Activated CD8-positive, alpha-beta memory T cell treated with anti-CD3 and anti-CD28 coated beads, Interleukin-2, amount 10 ng/mL, durations not matched to agents 7 days and 5 days (primary cell): ENCODE measurements around the gene KIF3A. TPM values are rescaled to one million over a fixed set of nuclear protein-coding genes. Genes with fewer than 3 reads are reported as not detected.

Experiments
- ATAC-seq: fragments of 150-1000 bp; cut with Tn5 transposase; one replicate; pipeline ENCODE4 v1.10.0; 2021; ENCODE audit warnings: moderate library complexity
- CTCF ChIA-PET: fragments of 350-600 bp; sonication (Branson Sonifier 250); formaldehyde crosslinking; loops from one replicate; lab custom pipeline; 2021; ENCODE audit warnings: antibody characterized with exemption; lab: Charles Lee
- DNase-seq: peaks from one replicate; pipeline ENCODE4 v3.0.0-alpha.2; 2020
- H3K27ac Mint-ChIP-seq: one replicate; pipeline ENCODE4 v1.8.0; 2021; ENCODE audit warnings: mild to moderate bottlenecking, mixed read lengths
- H3K27me3 Mint-ChIP-seq: one replicate; pipeline ENCODE4 v1.8.0; 2021; ENCODE audit warnings: mixed read lengths
- H3K36me3 Mint-ChIP-seq: one replicate; pipeline ENCODE4 v1.8.0; 2021; ENCODE audit warnings: mild to moderate bottlenecking, mixed read lengths
- H3K4me1 Mint-ChIP-seq: one replicate; pipeline ENCODE4 v1.8.0; 2021; ENCODE audit warnings: mixed read lengths
- H3K4me3 Mint-ChIP-seq: one replicate; pipeline ENCODE4 v1.8.0; 2021; ENCODE audit warnings: mild to moderate bottlenecking, moderate library complexity, mixed read lengths
- H3K9me3 Mint-ChIP-seq: one replicate; pipeline ENCODE4 v1.8.0; 2022; ENCODE audit warnings: low read depth, mixed read lengths
- total RNA-seq, 2 experiments: library from RNA; stranded (reverse); gene quantifications; one replicate each; pipeline ENCODE4 v1.2.3, GENCODE V29; 2021

Gene KIF3A
- total RNA-seq, 2 experiments from 2014 or later = 18.2 to 38.8 TPM

DNA sequence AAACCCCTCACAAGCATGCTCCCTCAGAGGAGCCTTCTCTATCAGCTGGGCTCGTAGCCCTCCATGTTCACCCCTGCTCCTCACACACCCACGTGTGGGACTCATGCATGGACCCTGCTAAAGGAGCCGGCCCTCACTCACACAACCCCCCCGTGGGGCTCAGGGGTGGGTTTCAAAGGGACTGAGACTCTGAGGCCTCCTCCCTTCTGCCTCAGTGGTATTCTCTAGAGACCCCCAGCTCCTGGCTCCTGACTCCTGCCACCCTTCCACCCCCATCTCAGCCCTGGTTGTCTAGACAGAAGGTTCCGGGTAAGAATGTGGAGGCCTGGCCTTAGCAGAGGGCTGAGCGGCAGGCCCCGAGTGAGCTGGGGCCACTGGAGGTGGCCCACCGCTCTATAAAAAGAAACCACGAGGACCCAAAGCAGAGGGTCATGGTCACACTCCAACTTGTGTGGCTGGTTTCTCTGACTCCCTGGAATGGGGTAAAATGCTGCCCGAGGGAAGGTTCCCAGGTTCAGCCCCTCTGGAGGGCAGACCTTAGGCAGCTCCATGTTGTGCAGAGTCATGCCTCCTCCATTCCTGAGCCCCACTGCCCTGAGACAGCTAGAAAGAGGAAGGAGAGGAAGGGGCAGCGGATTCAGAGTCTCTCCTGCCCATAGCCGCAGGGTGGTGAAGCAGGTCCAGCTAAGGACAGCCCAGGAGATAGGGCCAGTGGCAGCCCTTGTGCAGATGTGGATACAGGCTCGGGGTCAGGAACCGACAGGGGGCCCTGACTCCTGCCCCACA is 28.9 kb upstream of the KIF3A start:
- Mint-ChIP-seq H3K36me3 (peaks cover 6% of the 10 kb centered on the region), H3K27ac (no peak overlapping the region), H3K4me3 (no peak overlapping the region), H3K9me3 (no peaks in the 10 kb centered on the region), H3K27me3 (no peaks in the 10 kb centered on the region), H3K4me1 (no peaks in the 10 kb centered on the region)
- CTCF ChIA-PET = interaction anchor here (1.1 to 1.5 kb wide), 2 partner anchors 26 to 54 kb away, joined by 3 to 5 read pairs; no protein-coding TSS in a partner anchor
- ATAC-seq (no peak), DNase-seq (no peak)

GRCh38 chr5:132765311-132766019 is 28.1 kb upstream of the KIF3A start:
- CTCF ChIA-PET = interaction anchor here (0.9 to 1.5 kb wide), 5 partner anchors 11 to 55 kb away, joined by 3 to 5 read pairs (median 3); partner anchors contain the start of gene CCNI2
- Mint-ChIP-seq H3K9me3 (no peaks in the 10 kb centered on the region), H3K27ac (no peak overlapping the region), H3K4me3 (no peak overlapping the region), H3K27me3 (no peaks in the 10 kb centered on the region), H3K36me3 (peaks cover 7% of the 10 kb centered on the region), H3K4me1 (no peaks in the 10 kb centered on the region)
- no peak for DNase-seq
- ATAC-seq = no peak

DNA sequence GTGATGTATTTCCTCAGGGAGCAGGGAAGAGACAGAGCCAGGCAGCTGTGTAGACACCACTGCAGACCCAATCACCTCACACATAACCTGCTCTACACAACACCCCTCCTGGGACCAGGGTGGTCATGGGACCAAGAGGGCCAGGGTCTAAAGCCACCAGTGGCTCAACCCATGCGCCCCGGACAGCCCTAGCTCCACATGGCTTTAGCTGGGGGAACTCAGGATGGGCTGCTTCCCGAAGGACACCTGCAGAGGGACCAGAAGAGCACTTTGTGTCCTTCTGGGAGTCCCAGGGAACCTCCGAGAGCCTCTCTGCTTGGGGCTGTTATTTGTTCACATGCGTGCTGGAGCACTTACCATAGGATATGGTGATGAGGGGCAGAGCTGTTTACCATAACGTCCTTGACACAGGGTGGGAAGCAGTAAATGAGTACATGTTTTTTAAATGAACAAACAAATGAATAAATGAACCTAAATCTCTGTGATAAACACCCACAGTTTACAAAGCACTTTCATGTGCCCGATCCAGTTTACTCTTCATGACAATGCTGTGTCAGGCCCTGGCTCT is 27.4 kb upstream of the KIF3A start:
- Mint-ChIP-seq H3K27ac (no peak overlapping the region), H3K9me3 (no peaks in the 10 kb centered on the region), H3K4me3 (no peak overlapping the region), H3K27me3 (no peaks in the 10 kb centered on the region), H3K36me3 (peaks cover 8% of the 10 kb centered on the region), H3K4me1 (no peaks in the 10 kb centered on the region)
- DNase-seq (no peak), ATAC-seq (no peak)
- CTCF ChIA-PET = interaction anchor here (0.9 to 1.5 kb wide), 5 partner anchors 10 to 55 kb away, joined by 3 to 5 read pairs (median 3); partner anchors contain the start of gene CCNI2

- Mint-ChIP-seq H3K9me3 (no peaks in the 10 kb centered on the region), H3K27me3 (no peaks in the 10 kb centered on the region), H3K27ac (no peak overlapping the region), H3K36me3 (peaks cover 8% of the 10 kb centered on the region), H3K4me1 (no peaks in the 10 kb centered on the region), H3K4me3 (no peak overlapping the region)
- DNase-seq (no peak), ATAC-seq (no peak)
- CTCF ChIA-PET = interaction anchor here (1.1 kb wide), 2 partner anchors 11 to 21 kb away, joined by 3 read pairs; no protein-coding TSS in a partner anchor
Observed at GRCh38 chr5:132764051-132764450, 26.7 kb upstream of the KIF3A start.

GRCh38 chr5:132763181-132764036 is 26.1 kb upstream of the KIF3A start:
- Mint-ChIP-seq H3K9me3 (no peaks in the 10 kb centered on the region), H3K4me3 (no peak overlapping the region), H3K36me3 (peaks cover 8% of the 10 kb centered on the region), H3K27me3 (no peaks in the 10 kb centered on the region), H3K27ac (no peak overlapping the region), H3K4me1 (no peaks in the 10 kb centered on the region)
- no peak for ATAC-seq
- DNase-seq = no peak
- CTCF ChIA-PET = interaction anchor here (1.1 kb wide), 1 partner anchor 10 kb away, joined by 3 read pairs; no protein-coding TSS in a partner anchor

DNA sequence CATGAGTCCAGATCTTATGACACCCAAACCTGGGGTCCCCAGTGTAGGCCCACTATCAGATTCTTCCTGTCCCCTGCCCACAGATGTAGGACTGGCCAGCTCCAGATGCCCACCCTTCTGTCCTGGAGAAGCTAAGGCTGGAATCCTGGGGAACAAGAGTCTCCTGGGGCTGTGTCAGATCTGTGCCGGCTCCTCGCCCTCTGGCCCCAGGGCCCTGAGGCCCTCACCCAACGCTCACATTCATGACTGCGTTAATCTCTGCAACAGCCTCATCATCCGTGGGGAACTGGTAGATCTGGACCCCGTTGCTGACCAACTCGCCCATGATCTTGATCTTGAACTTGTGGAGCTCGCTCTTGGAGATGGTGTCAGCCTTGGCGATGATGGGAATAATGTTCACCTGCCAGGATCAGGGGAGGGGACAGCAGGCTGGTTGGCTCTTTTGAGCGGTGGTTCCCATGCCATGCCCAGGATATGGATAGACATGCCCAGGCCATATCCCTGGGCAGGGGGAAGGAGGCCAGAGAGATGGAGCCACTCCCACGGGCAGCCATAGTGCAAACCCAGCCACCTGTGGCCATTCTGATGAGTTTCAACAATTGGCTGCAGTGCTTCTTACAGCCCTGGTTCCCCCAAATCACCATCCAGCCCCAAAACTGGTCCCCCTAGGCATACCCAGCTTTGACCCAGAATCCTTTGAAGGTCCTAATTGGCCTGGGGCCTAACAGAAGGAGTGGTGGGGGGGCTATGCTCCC is 25.1 kb upstream of the KIF3A start:
- CTCF ChIA-PET = no interaction called here
- H3K4me3 Mint-ChIP-seq = no peak overlapping the region
- no peak for DNase-seq
- no peaks in the 10 kb centered on the region for H3K27me3 Mint-ChIP-seq
- H3K9me3 Mint-ChIP-seq = no peaks in the 10 kb centered on the region
- H3K36me3 Mint-ChIP-seq = peaks cover 8% of the 10 kb centered on the region
- no peaks in the 10 kb centered on the region for H3K4me1 Mint-ChIP-seq
- ATAC-seq = no peak
- no peak overlapping the region for H3K27ac Mint-ChIP-seq

GRCh38 chr5:132761321-132762240 is 24.2 kb upstream of the KIF3A start:
- H3K27ac Mint-ChIP-seq = no peak overlapping the region
- ATAC-seq = no peak
- H3K36me3 Mint-ChIP-seq = peaks cover 8% of the 10 kb centered on the region
- no peaks in the 10 kb centered on the region for H3K27me3 Mint-ChIP-seq
- CTCF ChIA-PET = no interaction called here
- H3K9me3 Mint-ChIP-seq = no peaks in the 10 kb centered on the region
- H3K4me1 Mint-ChIP-seq = no peaks in the 10 kb centered on the region
- no peak overlapping the region for H3K4me3 Mint-ChIP-seq
- no peak for DNase-seq

DNA sequence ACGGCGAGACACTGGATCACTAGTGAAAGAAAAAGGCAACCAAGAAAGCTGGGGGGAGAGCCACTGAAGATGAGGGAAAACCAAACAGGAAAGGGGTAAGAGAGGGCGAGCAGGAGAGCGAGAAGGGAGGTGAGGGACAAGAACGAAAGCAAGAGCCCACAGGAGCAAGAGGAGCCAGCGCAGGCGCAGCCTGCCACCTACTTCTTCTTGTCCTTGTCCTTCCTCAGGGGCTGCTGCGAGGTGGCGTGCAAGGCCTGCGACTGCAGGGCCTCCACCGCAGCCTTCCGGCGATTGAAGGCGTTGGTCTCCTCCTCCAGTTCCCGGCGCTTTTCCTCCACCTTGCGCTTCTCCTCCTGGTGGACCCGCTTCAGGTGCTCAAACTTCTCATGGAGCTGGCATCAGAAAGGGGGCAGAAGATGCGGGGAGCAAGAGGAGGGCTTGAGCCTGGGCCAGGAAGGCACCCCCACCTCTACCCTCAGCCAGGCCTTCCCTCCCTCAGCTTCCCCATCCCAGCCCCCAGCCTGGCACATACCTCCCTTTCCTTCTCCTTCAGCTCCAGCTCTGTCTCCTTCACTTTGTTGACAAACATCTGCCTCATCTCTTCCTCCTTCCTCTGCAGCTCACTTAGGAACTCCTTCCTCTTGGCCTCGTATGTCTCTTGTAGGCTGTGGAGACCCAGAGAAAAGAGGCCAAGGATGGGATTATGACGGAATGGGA is 23.4 kb upstream of the KIF3A start:
- CTCF ChIA-PET = no interaction called here
- Mint-ChIP-seq H3K4me1 (no peaks in the 10 kb centered on the region), H3K36me3 (peaks cover 8% of the 10 kb centered on the region), H3K27me3 (no peaks in the 10 kb centered on the region), H3K27ac (no peak overlapping the region), H3K9me3 (no peaks in the 10 kb centered on the region), H3K4me3 (no peak overlapping the region)
- no peak for DNase-seq
- no peak for ATAC-seq

DNA sequence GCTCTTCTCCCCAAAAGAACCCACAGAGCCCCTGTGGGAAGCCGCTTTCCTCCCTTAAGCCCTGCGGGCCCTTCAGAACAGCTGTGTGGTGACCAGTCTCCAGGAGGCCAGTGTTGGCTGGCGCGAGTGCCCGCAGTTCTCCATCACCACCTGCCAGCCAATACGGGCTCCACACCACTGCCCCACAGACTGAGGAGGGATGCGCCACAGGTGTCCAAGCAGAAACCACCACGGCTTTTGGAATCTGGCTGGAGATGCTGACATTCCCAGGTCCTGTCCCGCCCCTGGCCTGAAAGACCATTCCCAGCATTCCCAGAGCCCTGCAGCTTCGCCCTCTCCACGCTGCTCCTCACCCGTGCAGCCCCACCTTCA is 22.7 kb upstream of the KIF3A start:
- CTCF ChIA-PET = no interaction called here
- Mint-ChIP-seq H3K36me3 (peaks cover 8% of the 10 kb centered on the region), H3K27me3 (no peaks in the 10 kb centered on the region), H3K9me3 (no peaks in the 10 kb centered on the region), H3K4me1 (peaks cover 4% of the 10 kb centered on the region), H3K27ac (no peak overlapping the region), H3K4me3 (no peak overlapping the region)
- ATAC-seq (no peak), DNase-seq (no peak)

GRCh38 chr5:132759114-132760048 is 22.0 kb upstream of the KIF3A start:
- Mint-ChIP-seq H3K27me3 (no peaks in the 10 kb centered on the region), H3K4me1 (peaks cover 10% of the 10 kb centered on the region), H3K9me3 (no peaks in the 10 kb centered on the region), H3K36me3 (peaks cover 8% of the 10 kb centered on the region), H3K4me3 (no peak overlapping the region), H3K27ac (no peak overlapping the region)
- ATAC-seq (no peak), DNase-seq (no peak)
- CTCF ChIA-PET = no interaction called here
